C4-2B (cell line): ENCODE data around the gene PPM1L.

Experiments used
- ZFX ChIP-seq: fragments of 450-650 bp; IDR thresholded peaks from 2 replicates; pipeline ENCODE4 v1.6.1; 2017
- TF ChIP-seq, protein P1 (sequence below): fragments of 450-650 bp; conservative IDR thresholded peaks from 2 replicates; pipeline ENCODE4 v1.5.1; 2017; ENCODE audit warnings: mild to moderate bottlenecking

DNA sequence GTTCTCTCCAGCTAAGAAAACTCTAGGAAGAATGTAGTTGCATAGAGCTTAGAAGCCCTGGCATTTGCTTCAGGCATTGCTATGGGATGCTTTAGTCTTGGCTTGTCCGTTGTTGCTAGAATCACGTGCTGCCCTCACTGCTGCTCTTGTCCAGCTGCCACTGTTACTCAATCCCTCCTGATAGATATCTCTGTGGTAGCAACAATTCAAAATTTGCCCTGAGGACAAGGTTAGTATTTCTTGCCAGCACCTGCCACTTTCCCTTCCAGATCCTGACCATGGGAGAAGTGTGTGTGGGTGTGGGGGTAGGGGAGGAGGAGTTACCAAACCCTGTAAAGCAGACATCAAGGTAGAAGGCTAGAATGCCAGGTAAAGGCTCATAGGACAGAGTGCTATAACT is 113.8 kb downstream of the PPM1L start:
- TF ChIP-seq, protein P1, sequence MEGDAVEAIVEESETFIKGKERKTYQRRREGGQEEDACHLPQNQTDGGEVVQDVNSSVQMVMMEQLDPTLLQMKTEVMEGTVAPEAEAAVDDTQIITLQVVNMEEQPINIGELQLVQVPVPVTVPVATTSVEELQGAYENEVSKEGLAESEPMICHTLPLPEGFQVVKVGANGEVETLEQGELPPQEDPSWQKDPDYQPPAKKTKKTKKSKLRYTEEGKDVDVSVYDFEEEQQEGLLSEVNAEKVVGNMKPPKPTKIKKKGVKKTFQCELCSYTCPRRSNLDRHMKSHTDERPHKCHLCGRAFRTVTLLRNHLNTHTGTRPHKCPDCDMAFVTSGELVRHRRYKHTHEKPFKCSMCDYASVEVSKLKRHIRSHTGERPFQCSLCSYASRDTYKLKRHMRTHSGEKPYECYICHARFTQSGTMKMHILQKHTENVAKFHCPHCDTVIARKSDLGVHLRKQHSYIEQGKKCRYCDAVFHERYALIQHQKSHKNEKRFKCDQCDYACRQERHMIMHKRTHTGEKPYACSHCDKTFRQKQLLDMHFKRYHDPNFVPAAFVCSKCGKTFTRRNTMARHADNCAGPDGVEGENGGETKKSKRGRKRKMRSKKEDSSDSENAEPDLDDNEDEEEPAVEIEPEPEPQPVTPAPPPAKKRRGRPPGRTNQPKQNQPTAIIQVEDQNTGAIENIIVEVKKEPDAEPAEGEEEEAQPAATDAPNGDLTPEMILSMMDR: no peak
- no peak for TF ChIP-seq ZFX
